GM12872 (cell line): ENCODE results near the gene TRABD.

Experiments used
- TF ChIP-seq, protein P1 (sequence below): IDR thresholded peaks from 3 replicates; pipeline ENCODE4 v1.5.1; 2011; ENCODE audit warnings: low read depth, mild to moderate bottlenecking, low read length, moderate library complexity; ENCODE audit not compliant: insufficient read depth

Gene TRABD

GRCh38 chr22:50227579-50228215, 42.0 kb downstream of the TRABD start:
- TF ChIP-seq, protein P1, sequence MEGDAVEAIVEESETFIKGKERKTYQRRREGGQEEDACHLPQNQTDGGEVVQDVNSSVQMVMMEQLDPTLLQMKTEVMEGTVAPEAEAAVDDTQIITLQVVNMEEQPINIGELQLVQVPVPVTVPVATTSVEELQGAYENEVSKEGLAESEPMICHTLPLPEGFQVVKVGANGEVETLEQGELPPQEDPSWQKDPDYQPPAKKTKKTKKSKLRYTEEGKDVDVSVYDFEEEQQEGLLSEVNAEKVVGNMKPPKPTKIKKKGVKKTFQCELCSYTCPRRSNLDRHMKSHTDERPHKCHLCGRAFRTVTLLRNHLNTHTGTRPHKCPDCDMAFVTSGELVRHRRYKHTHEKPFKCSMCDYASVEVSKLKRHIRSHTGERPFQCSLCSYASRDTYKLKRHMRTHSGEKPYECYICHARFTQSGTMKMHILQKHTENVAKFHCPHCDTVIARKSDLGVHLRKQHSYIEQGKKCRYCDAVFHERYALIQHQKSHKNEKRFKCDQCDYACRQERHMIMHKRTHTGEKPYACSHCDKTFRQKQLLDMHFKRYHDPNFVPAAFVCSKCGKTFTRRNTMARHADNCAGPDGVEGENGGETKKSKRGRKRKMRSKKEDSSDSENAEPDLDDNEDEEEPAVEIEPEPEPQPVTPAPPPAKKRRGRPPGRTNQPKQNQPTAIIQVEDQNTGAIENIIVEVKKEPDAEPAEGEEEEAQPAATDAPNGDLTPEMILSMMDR: no peak

DNA sequence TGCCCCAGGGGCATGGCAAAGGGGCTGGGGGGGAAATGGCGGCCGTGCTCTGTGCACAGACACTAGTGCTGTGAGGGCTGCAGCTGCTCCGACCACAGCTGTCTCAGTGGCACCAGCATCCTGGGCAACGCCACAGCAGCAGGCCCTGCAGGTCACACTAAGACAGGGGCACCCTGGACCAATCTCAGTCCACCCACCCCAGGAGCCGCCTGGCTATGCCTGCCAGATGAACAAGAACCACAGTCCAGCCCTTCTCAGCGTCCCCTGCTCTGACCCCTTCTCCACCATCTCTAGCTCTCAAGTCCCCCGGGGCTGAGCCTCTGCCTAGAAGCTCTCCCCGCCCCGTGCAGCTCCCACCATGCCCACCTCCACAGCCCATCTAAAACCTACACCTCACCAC, 42.7 kb downstream of the TRABD start:
- TF ChIP-seq, protein P1: no peak

DNA sequence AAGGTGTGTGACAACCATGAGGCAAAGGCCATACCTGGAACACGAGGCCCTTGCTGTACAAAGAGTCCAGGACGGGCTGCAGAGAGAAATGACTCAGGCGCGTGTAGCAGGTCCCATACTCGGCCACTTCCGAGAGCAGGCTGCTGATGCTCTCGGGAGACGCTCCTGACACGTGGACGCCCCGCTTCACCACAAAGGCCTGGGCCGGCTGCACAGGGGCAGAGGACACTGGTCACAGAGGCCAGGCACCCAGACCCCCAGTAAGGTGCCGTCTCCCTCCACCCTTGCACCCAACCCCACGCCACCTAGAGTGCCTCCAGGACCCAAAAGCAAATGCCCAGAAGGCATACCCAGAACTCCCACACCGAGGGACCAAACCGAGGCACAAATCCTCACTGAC, 43.7 kb downstream of the TRABD start:
- TF ChIP-seq, protein P1: no peak

DNA sequence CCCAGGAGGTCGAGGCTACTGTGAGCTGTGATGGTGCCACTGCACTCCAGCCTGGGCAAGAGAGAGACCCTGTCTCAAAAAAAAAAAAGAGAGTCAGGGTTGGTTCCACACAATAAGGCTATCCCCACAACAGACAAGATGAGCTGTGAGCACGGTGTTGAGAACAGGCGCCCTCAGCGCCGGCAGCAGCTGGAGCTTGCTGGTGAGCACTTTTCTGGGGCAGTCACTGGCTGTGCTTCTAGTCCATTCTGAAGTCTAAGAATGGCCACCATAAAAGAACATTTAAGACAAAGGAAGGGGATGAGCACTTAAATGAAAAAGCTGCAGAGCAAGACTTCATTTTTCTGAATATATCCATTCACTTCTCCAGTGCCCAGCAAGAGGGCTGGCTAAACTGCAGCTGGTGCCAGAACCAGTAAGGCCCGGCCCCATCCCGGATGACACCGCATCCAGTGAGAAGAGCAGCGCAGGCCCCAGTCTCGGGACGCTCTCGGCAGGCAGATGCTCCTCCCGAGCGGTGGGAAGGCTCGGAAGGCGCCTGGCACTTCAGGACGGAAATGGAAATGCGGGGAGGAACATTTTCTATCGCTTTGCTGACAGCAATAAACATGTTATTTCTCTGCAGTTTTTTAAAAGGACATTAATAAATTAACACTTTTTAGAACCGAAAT, 46.9 kb downstream of the TRABD start:
- TF ChIP-seq, protein P1: no peak

- TF ChIP-seq, protein P1: no peak
These were observed 47.5 kb downstream of the TRABD start for GRCh38 chr22:50233223-50233622.

DNA sequence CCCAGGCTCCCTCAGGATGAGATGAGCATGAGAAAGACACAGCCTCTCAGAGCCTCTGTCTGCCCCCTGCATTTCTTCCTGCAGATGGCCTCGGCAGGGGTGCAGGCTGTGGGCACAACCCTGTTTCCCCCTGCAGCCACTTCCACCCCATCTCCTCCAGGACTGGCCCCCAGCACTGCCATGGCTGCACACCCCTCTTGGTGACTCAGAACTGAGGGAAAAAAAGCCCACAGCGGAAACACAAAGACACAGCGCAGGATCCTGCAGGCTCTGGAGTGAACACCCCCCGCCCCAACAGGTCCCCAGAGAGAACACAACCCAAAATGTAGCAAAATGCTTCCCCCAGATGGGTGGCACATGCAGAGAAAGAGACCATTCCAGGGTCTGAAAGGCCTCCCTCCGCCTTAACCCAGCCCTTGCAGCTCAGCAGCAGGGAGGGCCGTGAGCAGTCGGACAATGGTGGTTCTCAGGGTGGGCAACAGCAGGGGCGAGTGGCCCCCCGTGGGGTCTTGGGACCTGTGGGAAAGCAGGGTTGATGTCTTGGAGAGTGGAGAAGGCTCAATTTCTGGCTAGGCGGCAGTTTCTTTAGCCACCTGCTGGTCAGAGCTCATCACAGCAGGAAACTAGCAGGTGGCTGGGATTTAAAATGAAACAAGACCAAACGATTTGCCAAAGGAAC, 51.2 kb downstream of the TRABD start:
- TF ChIP-seq, protein P1: peak; percentile 63

- TF ChIP-seq, protein P1: no peak
These were observed 53.0 kb downstream of the TRABD start for GRCh38 chr22:50238755-50239154.
